PC-9 (cell line): ENCODE data around the gene BCAS3.

Experiments
- EZH2 ChIP-seq: fragments of 200-600 bp; sonication (generic); IDR thresholded peaks from 2 replicates; pipeline ENCODE4 v1.8.0; 2017; ENCODE audit warnings: antibody characterized with exemption, low read depth
- TF ChIP-seq, protein P1 (sequence below): fragments of 200-600 bp; sonication (generic); conservative IDR thresholded peaks from 2 replicates; pipeline ENCODE4 v1.6.1; 2017; ENCODE audit warnings: mixed run types, antibody characterized with exemption, mild to moderate bottlenecking, moderate library complexity

GRCh38 chr17:60671482-60671881, 6.2 kb upstream of the BCAS3 start:
- TF ChIP-seq, protein P1, sequence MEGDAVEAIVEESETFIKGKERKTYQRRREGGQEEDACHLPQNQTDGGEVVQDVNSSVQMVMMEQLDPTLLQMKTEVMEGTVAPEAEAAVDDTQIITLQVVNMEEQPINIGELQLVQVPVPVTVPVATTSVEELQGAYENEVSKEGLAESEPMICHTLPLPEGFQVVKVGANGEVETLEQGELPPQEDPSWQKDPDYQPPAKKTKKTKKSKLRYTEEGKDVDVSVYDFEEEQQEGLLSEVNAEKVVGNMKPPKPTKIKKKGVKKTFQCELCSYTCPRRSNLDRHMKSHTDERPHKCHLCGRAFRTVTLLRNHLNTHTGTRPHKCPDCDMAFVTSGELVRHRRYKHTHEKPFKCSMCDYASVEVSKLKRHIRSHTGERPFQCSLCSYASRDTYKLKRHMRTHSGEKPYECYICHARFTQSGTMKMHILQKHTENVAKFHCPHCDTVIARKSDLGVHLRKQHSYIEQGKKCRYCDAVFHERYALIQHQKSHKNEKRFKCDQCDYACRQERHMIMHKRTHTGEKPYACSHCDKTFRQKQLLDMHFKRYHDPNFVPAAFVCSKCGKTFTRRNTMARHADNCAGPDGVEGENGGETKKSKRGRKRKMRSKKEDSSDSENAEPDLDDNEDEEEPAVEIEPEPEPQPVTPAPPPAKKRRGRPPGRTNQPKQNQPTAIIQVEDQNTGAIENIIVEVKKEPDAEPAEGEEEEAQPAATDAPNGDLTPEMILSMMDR: no peak
- TF ChIP-seq EZH2: no peak
